Naive thymus-derived CD4-positive, alpha-beta T cell (primary cell): ENCODE data around the gene FCRL3. TPM values are rescaled to one million over a fixed set of nuclear protein-coding genes. Genes with fewer than 3 reads are reported as not detected.

ENCODE experiments used
- ATAC-seq: fragments of 150-1000 bp; cut with Tn5 transposase; 2 replicates; pipeline ENCODE4 v1.10.0; 2021; ENCODE audit warnings: mild to moderate bottlenecking, moderate library complexity
- CTCF ChIA-PET: fragments of 350-600 bp; sonication (Branson Sonifier 250); formaldehyde crosslinking; loops from one replicate; lab custom pipeline; 2021; ENCODE audit warnings: antibody characterized with exemption; lab: Charles Lee
- POLR2A ChIA-PET: fragments of 350-600 bp; sonication (Branson Sonifier 250); formaldehyde crosslinking; loops from one replicate; lab custom pipeline; 2021; ENCODE audit warnings: antibody characterized with exemption, inconsistent platforms; lab: Charles Lee
- DNase-seq, 9 donors: peaks; one replicate each; pipeline versions ENCODE4 v3.0.0 to v3.0.0-alpha.2; 2020 to 2022; ENCODE audit warnings: mixed read lengths in 1 of 9
- H3K27ac ChIP-seq: one replicate; pipeline ENCODE4 v1.7.0; 2013; ENCODE audit warnings: mild to moderate bottlenecking, low read depth, low read length, moderate library complexity
- H3K27me3 ChIP-seq, 2 donors: one replicate each; pipeline ENCODE4 v1.7.0; 2013; ENCODE audit warnings: low read length in 2 of 2, mild to moderate bottlenecking in 2 of 2, moderate library complexity in 2 of 2; ENCODE audit not compliant: control insufficient read depth in 2 of 2, insufficient read depth in 2 of 2
- H3K36me3 ChIP-seq, 3 experiments: 1 replicate in 2 of 3; 2 replicates in 1 of 3; pipeline ENCODE4 v1.7.0; 2013; ENCODE audit warnings: low read length in 3 of 3, mild to moderate bottlenecking in 3 of 3, moderate library complexity in 1 of 3; ENCODE audit not compliant: insufficient read depth in 3 of 3, control insufficient read depth in 2 of 3
- H3K4me1 ChIP-seq, 2 donors: one replicate each; pipeline ENCODE4 v1.7.0; 2013; ENCODE audit warnings: low read length in 2 of 2, mild to moderate bottlenecking in 2 of 2, moderate library complexity in 1 of 2; ENCODE audit not compliant: control insufficient read depth in 2 of 2, insufficient read depth in 2 of 2
- H3K4me3 ChIP-seq: 2 replicates; pipeline ENCODE4 v1.7.0; 2013; ENCODE audit warnings: mild to moderate bottlenecking, low read length
- H3K9me3 ChIP-seq, 3 experiments: 1 replicate in 2 of 3; 2 replicates in 1 of 3; pipeline ENCODE4 v1.7.0; 2013; ENCODE audit warnings: low read length in 3 of 3; ENCODE audit not compliant: control insufficient read depth in 2 of 3
- H3K27ac Mint-ChIP-seq, 9 donors: one replicate each; pipeline ENCODE4 v1.8.0; 2020 to 2022; ENCODE audit warnings: mixed read lengths in 9 of 9, mild to moderate bottlenecking in 8 of 9, moderate library complexity in 5 of 9, inconsistent platforms in 2 of 9
- H3K27me3 Mint-ChIP-seq, 5 donors: one replicate each; pipeline ENCODE4 v1.8.0; 2021 to 2022; ENCODE audit warnings: mixed read lengths in 5 of 5, mild to moderate bottlenecking in 1 of 5
- H3K36me3 Mint-ChIP-seq, 5 donors: one replicate each; pipeline ENCODE4 v1.8.0; 2020 to 2022; ENCODE audit warnings: mixed read lengths in 5 of 5, mild to moderate bottlenecking in 3 of 5, inconsistent platforms in 1 of 5
- H3K4me1 Mint-ChIP-seq, 7 donors: one replicate each; pipeline ENCODE4 v1.8.0; 2020 to 2022; ENCODE audit warnings: mixed read lengths in 7 of 7, mild to moderate bottlenecking in 3 of 7, inconsistent platforms in 1 of 7
- H3K4me3 Mint-ChIP-seq, 10 donors: one replicate each; pipeline ENCODE4 v1.8.0; 2020 to 2022; ENCODE audit warnings: mild to moderate bottlenecking in 10 of 10, mixed read lengths in 10 of 10, moderate library complexity in 6 of 10, inconsistent platforms in 2 of 10
- H3K9me3 Mint-ChIP-seq, 11 donors: one replicate each; pipeline ENCODE4 v1.8.0; 2020 to 2022; ENCODE audit warnings: mixed read lengths in 11 of 11, mild to moderate bottlenecking in 4 of 11, inconsistent platforms in 1 of 11, moderate library complexity in 1 of 11
- intact Hi-C, 2 donors: fragments of 100-400 bp; cut with micrococcal nuclease; formaldehyde crosslinking; loops; one replicate each; pipeline ENCODE4 v1.15.1; 2023
- polyA plus RNA-seq, 2 donors: library from polyadenylated mRNA; unstranded; fragments of 300-500 nt; fragmentation: Illumina TruSeq; gene quantifications; one replicate each; pipeline ENCODE4 v1.2.3, GENCODE V29; 2021
- total RNA-seq, 6 experiments: library from RNA in 5 of 6; stranded (reverse) in 5 of 6; gene quantifications; 1 replicate in 5 of 6; 2 replicates in 1 of 6; pipeline ENCODE4 v1.2.3 and lab custom pipeline; 2021 to 2026

The FCRL3 gene
- total and polyA plus RNA-seq, 7 experiments from 2014 or later, result 0.44 to 20.3 (median 1.5) TPM; not detected in 1

- peaks cover 3 to 16% (median 11%) of the 10 kb centered on the region in 5 donors for H3K27me3 Mint-ChIP-seq
Measured at GRCh38 chr1:157641177-157641576, 59.4 kb downstream of the FCRL3 start.

GRCh38 chr1:157639800-157640199 lies 60.8 kb downstream of the FCRL3 start:
- Mint-ChIP-seq H3K9me3 (peaks cover 0 to 6% (median 0%) of the 10 kb centered on the region in 11 donors), H3K4me3 (no peak overlapping the region), H3K27me3 (peaks cover 7 to 18% (median 12%) of the 10 kb centered on the region in 5 donors), H3K4me1 (peaks cover 0 to 1% (median 0%) of the 10 kb centered on the region in 7 donors), H3K36me3 (no peaks in the 10 kb centered on the region), H3K27ac (no peak overlapping the region)
- ChIA-PET POLR2A (no interaction called here), CTCF (interaction anchor here (0.6 kb wide), 1 partner anchor 15 kb away, joined by 3 read pairs; no protein-coding TSS in a partner anchor)
- Histone ChIP-seq H3K9me3 (no peaks in the 10 kb centered on the region), H3K4me1 (no peaks in the 10 kb centered on the region), H3K4me3 (no peak overlapping the region), H3K36me3 (no peaks in the 10 kb centered on the region), H3K27ac (no peak overlapping the region), H3K27me3 (no peaks in the 10 kb centered on the region)
- DNase-seq (no peak), ATAC-seq (no peak)
- intact Hi-C loops, result no loop called here

More at GRCh38 chr1:157641177-157641576, 59.4 kb downstream of the FCRL3 start:
- peaks cover 0 to 1% (median 0%) of the 10 kb centered on the region in 7 donors for H3K4me1 Mint-ChIP-seq
- intact Hi-C loops, result no loop called here
- no peaks in the 10 kb centered on the region for H3K36me3 ChIP-seq
- no peak overlapping the region for H3K27ac Mint-ChIP-seq
- POLR2A ChIA-PET, result no interaction called here
- H3K9me3 Mint-ChIP-seq, result peaks cover 0 to 6% (median 0%) of the 10 kb centered on the region in 11 donors
- DNase-seq, result no peak
- no peaks in the 10 kb centered on the region for H3K27me3 ChIP-seq
- H3K27ac ChIP-seq, result no peak overlapping the region
- H3K4me3 ChIP-seq, result no peak overlapping the region
- no peaks in the 10 kb centered on the region for H3K36me3 Mint-ChIP-seq
- no peaks in the 10 kb centered on the region for H3K9me3 ChIP-seq
- no peak for ATAC-seq
- H3K4me1 ChIP-seq, result no peaks in the 10 kb centered on the region
- no peak overlapping the region for H3K4me3 Mint-ChIP-seq
- CTCF ChIA-PET, result interaction anchor here (0.6 kb wide), 1 partner anchor 38 kb away, joined by 3 read pairs; no protein-coding TSS in a partner anchor

GRCh38 chr1:157628773-157629172 lies 71.8 kb downstream of the FCRL3 start:
- ChIA-PET POLR2A (no interaction called here), CTCF (no interaction called here)
- peak; percentile 40 for ATAC-seq
- Histone ChIP-seq H3K36me3 (no peaks in the 10 kb centered on the region), H3K27ac (no peak overlapping the region), H3K4me1 (peaks cover 0 to 6% of the 10 kb centered on the region in 2 donors), H3K4me3 (no peak overlapping the region), H3K9me3 (no peaks in the 10 kb centered on the region), H3K27me3 (no peaks in the 10 kb centered on the region)
- DNase-seq, result no peak
- intact Hi-C loops, result no loop called here
- Mint-ChIP-seq H3K4me3 (no peak overlapping the region), H3K9me3 (peaks cover 0 to 3% (median 0%) of the 10 kb centered on the region in 11 donors), H3K27me3 (peaks cover 24 to 50% (median 44%) of the 10 kb centered on the region in 5 donors), H3K27ac (no peak overlapping the region), H3K36me3 (no peaks in the 10 kb centered on the region), H3K4me1 (peaks cover 0 to 2% (median 0%) of the 10 kb centered on the region in 7 donors)

Other genes starting within 250 kb of the FCRL3 start
- gene FCRL5, start 148.3 kb downstream of the FCRL3 start, total RNA-seq, result 1 to 10 TPM in 2 of 5 experiments, under 1 TPM in 2, not detected in 1; 0.11 to 3.8 (median 0.80) TPM
- gene FCRL5, start 148.3 kb downstream of the FCRL3 start, polyA plus RNA-seq, result not detected
- gene FCRL4, start 102.7 kb downstream of the FCRL3 start, total RNA-seq, result not detected
- not detected for gene FCRL4, start 102.7 kb downstream of the FCRL3 start, polyA plus RNA-seq
- gene FCRL2, start 76.4 kb upstream of the FCRL3 start, total RNA-seq, result 1 to 10 TPM in 1 of 5 experiments, under 1 TPM in 2, not detected in 2; 0.27 to 3.2 (median 0.64) TPM
- gene FCRL2, start 76.4 kb upstream of the FCRL3 start, polyA plus RNA-seq, result under 1 TPM in 1 of 2 donors, not detected in 1; 0.09 TPM
- 10 to 100 TPM in 1 of 5 experiments, 1 to 10 TPM in 1, under 1 TPM in 2, not detected in 1; 0.57 to 10.7 (median 1.2) TPM for gene FCRL1, start 119.4 kb upstream of the FCRL3 start, total RNA-seq
- under 1 TPM; 0.18 to 0.33 TPM for gene FCRL1, start 119.4 kb upstream of the FCRL3 start, polyA plus RNA-seq
- gene CD5L, start 141.0 kb upstream of the FCRL3 start, total RNA-seq, result not detected
- gene CD5L, start 141.0 kb upstream of the FCRL3 start, polyA plus RNA-seq, result not detected